Liver (tissue), 3 donors: ENCODE data around the gene PC.

ENCODE experiments used
- CTCF ChIP-seq: fragments of 150-350 bp; IDR thresholded peaks from 2 replicates; pipeline ENCODE4 v1.5.1; 2017; ENCODE audit warnings: improper control_type of control experiment, low read depth, low read length; ENCODE audit not compliant: missing input control
- FOXA1 ChIP-seq: IDR thresholded peaks from 2 replicates; pipeline ENCODE4 v1.6.1; 2016; ENCODE audit warnings: antibody characterized with exemption
- MAX ChIP-seq: IDR thresholded peaks from 2 replicates; pipeline ENCODE4 v1.6.1; 2016; ENCODE audit warnings: antibody characterized with exemption
- RAD21 ChIP-seq, 2 donors: IDR thresholded peaks; 2 replicates each; pipeline ENCODE4 v1.6.1; 2016; ENCODE audit warnings: antibody characterized with exemption in 2 of 2, mild to moderate bottlenecking in 2 of 2
- donor health status: healthy.
- donor health status: healthy.

GRCh38 chr11:67007126-67007525 lies 48.9 kb upstream of the PC start:
- TF ChIP-seq MAX (no peak), CTCF (no peak), RAD21 (IDR thresholded peaks at IDR 0.05) (no peak), FOXA1 (no peak)
